Upper lobe of right lung (tissue), 1 donor: ENCODE data around the gene PSMB4. TPM values are rescaled to one million over a fixed set of nuclear protein-coding genes. Genes with fewer than 3 reads are reported as not detected.
A peak's percentile ranks its signal among the peaks of the same experiment; 100 is the strongest.

ENCODE experiments used
- ATAC-seq: fragments of 200-7000 bp; cut with Tn5 transposase; one replicate; pipeline ENCODE4 v1.9.1; 2020; ENCODE audit warnings: mild to moderate bottlenecking, moderate library complexity
- DNase-seq: peaks from one replicate; pipeline ENCODE4 v3.0.0-alpha.2; 2020
- H3K27ac ChIP-seq: fragments of 200-600 bp; one replicate; pipeline ENCODE4 v1.8.0; 2022
- H3K27me3 ChIP-seq: fragments of 200-600 bp; one replicate; pipeline ENCODE4 v1.8.0; 2022; ENCODE audit warnings: mild to moderate bottlenecking
- H3K36me3 ChIP-seq: fragments of 200-600 bp; one replicate; pipeline ENCODE4 v1.8.0; 2022
- H3K4me1 ChIP-seq: fragments of 200-600 bp; one replicate; pipeline ENCODE4 v1.8.0; 2022
- H3K4me3 ChIP-seq: fragments of 200-600 bp; one replicate; pipeline ENCODE4 v1.8.0; 2022; ENCODE audit warnings: mild to moderate bottlenecking
- H3K9me3 ChIP-seq: fragments of 200-600 bp; one replicate; pipeline ENCODE4 v1.8.0; 2022
- intact Hi-C: fragments of 100-400 bp; cut with DNase I; formaldehyde crosslinking; loops from one replicate; pipeline ENCODE4 v1.11.0; 2022
- total RNA-seq: library from RNA; stranded (reverse); fragmentation: NEBNext Ultra II Directional; extraction: Animal tissue kit (Norgen Biotek cat#: 25700); gene quantifications from one replicate; pipeline ENCODE4 v1.2.1, GENCODE V29; 2021
- TF ChIP-seq, protein P1 (sequence below): fragments of 200-600 bp; IDR thresholded peaks from one replicate; pipeline ENCODE4 v1.8.0; 2022; ENCODE audit warnings: antibody characterized with exemption
- donor health status: DM: no; HTN: yes; CAD: no; lungs with severe emphysema.

Gene PSMB4
- total RNA-seq, 1 donor from 2014 or later: 177 TPM

DNA sequence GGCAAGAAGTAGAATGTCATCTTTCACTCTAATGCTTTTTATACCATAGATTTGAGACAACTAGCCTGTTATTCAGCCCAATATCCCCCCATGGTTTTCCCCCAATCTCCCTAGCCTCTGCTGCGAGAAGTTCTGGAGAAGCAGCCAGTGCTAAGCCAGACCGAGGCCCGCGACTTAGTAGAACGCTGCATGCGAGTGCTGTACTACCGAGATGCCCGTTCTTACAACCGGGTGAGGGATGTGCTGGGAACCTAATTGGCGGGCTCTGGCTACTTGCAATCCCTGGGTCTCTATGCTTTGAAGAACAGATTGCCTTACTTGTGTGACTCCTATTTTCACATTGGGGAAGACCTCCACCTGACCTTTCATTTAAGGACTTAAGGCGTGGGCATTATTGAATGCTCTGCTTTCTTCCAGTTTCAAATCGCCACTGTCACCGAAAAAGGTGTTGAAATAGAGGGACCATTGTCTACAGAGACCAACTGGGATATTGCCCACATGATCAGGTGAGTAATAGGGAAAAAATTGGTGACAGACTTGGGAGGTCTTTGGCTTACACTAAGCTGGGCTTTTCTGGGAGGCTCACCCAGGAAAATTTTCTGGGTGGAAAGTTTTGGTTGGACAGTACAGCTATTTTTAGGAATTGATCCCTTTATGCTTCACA is 1.9 kb downstream of the PSMB4 start:
- Histone ChIP-seq H3K27me3 (no peaks in the 10 kb centered on the region), H3K27ac (no peak overlapping the region)
- intact Hi-C loops: no loop called here

DNA sequence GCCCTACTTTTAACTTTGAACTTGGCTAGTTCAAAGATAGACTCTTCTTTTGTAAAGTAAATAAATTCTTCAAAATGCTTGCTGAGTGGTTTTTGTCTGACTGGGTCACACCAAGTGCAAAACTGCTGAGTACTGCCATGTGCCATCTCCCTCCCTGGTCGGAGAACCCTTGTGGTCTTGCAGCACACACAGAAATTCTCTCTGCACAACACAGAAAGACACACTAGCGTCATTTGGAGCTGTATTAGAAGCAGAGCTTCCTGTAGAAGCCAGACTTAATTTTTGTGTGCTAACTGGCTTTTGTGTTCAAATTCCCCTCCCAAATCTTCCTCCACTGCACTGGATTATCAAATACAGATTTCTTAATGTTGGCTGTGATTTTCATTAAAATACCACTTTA is 2.5 kb downstream of the PSMB4 start:
- no peak overlapping the region for H3K4me3 ChIP-seq
- H3K9me3 ChIP-seq: no peaks in the 10 kb centered on the region
- no peak overlapping the region for H3K27ac ChIP-seq
- intact Hi-C loops: no loop called here
- TF ChIP-seq, protein P1, sequence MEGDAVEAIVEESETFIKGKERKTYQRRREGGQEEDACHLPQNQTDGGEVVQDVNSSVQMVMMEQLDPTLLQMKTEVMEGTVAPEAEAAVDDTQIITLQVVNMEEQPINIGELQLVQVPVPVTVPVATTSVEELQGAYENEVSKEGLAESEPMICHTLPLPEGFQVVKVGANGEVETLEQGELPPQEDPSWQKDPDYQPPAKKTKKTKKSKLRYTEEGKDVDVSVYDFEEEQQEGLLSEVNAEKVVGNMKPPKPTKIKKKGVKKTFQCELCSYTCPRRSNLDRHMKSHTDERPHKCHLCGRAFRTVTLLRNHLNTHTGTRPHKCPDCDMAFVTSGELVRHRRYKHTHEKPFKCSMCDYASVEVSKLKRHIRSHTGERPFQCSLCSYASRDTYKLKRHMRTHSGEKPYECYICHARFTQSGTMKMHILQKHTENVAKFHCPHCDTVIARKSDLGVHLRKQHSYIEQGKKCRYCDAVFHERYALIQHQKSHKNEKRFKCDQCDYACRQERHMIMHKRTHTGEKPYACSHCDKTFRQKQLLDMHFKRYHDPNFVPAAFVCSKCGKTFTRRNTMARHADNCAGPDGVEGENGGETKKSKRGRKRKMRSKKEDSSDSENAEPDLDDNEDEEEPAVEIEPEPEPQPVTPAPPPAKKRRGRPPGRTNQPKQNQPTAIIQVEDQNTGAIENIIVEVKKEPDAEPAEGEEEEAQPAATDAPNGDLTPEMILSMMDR: no peak
- H3K27me3 ChIP-seq: no peaks in the 10 kb centered on the region
- peaks cover 10% of the 10 kb centered on the region for H3K4me1 ChIP-seq
- DNase-seq (no peak), ATAC-seq (no peak)
- peaks cover 66% of the 10 kb centered on the region for H3K36me3 ChIP-seq

More for the DNA sequence above, 1.9 kb downstream of the PSMB4 start:
- Histone ChIP-seq H3K9me3 (no peaks in the 10 kb centered on the region), H3K4me3 (no peak overlapping the region), H3K4me1 (peaks cover 10% of the 10 kb centered on the region), H3K36me3 (peaks cover 60% of the 10 kb centered on the region)
- no peak for ATAC-seq
- DNase-seq: no peak
- TF ChIP-seq, protein P1: no peak

DNA sequence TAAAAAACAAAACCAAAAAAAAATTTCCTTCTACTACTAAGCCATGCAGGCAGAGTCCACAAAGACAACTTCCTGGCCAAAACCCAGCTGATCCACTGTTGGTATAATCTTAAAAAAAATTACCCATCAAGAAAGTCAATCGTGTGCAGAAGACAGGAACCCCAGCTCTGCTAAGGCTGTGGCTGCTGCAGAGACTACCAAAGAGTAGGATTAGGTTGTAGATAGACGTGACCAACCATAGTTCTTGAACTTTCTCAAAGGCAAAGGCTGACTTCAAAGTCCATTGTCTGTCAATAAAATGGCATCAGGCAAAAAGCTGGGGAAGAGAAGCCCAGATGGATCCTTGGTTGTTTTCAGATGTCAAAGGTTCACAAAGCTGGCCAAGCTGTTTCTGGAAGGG is 3.4 kb downstream of the PSMB4 start:
- ATAC-seq (no peak), DNase-seq (no peak)
- no peak overlapping the region for H3K4me3 ChIP-seq
- H3K36me3 ChIP-seq: peaks cover 75% of the 10 kb centered on the region
- no peaks in the 10 kb centered on the region for H3K9me3 ChIP-seq
- H3K27me3 ChIP-seq: no peaks in the 10 kb centered on the region
- H3K4me1 ChIP-seq: peaks cover 10% of the 10 kb centered on the region
- TF ChIP-seq, protein P1: no peak
- intact Hi-C loops: no loop called here
- H3K27ac ChIP-seq: no peak overlapping the region

- Histone ChIP-seq H3K9me3 (no peaks in the 10 kb centered on the region), H3K27ac (no peak overlapping the region), H3K4me3 (no peak overlapping the region), H3K36me3 (peaks cover 83% of the 10 kb centered on the region), H3K27me3 (no peaks in the 10 kb centered on the region), H3K4me1 (peaks cover 10% of the 10 kb centered on the region)
- no peak for ATAC-seq
- TF ChIP-seq, protein P1: no peak
- no peak for DNase-seq
- intact Hi-C loops: no loop called here
Measured at GRCh38 chr1:151403612-151404011, 4.2 kb downstream of the PSMB4 start.

DNA sequence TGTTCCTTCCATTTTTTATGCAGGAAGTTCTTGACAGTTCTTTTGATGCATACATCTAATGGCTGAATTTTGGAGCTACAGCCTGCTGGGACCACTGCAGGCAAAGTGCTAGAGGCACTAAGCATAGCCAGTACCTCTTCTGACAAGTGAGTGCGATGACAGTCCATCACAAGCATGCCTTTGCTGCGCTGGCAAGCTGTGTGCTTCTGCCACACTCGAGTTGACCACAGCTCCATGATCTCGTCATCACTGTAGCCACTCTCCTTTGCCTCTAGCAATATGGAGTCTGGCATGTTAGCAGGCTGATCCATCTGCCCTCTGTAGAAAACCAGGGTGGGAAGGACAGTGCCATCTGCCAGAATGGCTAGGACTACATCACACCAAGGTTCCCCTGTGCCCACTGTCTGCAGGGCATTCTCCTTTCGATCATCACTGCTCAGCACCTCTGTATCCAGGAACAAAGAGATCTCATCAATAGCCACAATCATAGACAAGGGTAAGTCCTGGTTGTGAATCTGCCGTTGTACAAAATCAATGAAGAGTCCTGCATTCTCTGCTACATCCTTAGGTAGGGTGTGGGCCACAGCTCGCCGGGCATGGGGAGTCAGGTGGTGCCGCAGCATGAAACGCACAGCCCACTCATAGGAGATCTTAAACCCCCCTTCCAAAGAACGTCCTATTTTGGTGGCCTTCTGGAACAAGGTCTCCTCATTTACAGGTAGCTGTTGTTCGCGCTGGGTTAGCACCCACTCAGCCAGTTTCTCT is 6.0 kb downstream of the PSMB4 start:
- peaks cover 98% of the 10 kb centered on the region for H3K36me3 ChIP-seq
- intact Hi-C loops: no loop called here

More for the DNA sequence above, 6.0 kb downstream of the PSMB4 start:
- Histone ChIP-seq H3K4me3 (no peak overlapping the region), H3K27ac (no peak overlapping the region), H3K27me3 (no peaks in the 10 kb centered on the region), H3K9me3 (no peaks in the 10 kb centered on the region), H3K4me1 (peaks cover 8% of the 10 kb centered on the region)
- no peak for DNase-seq
- ATAC-seq: peak; percentile 13
- TF ChIP-seq, protein P1: no peak
